ENCODE results near the gene UBE2E3. TPM values are rescaled to one million over a fixed set of nuclear protein-coding genes. Genes with fewer than 3 reads are reported as not detected.

Gene UBE2E3
- total RNA-seq, 3 donors from 2014 or later, result 48.3 to 63.6 (median 52.8) TPM

DNA sequence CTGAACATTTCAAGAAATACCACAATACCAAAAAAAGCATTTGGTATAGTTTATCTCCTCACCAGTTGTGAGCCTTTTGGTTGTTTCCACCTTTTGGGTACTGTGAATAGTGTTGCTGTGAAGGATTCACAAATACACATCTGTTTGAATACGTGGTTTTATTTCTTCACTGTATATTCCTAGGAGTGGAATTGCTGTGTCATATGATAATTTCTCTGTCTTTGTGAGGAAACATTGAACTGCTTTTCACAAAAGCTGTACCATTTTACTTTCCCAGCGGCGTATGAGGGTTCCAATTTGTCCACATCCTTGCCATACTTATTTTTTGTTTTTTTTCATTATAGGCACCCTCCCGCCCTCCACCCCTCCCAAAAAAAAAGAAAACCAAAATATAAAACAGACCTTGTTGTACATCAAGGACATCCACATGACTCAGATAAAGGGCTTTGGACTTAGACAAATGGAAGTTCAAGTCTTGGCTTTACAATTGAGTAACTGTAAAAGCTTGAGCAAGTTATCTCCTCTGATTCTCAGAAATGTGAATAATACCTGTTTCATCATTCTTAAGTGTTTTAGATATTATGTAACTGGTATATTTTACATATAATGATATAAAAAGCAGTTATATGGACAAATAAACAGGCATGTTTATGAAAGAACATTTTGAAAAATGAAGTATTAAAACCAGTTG lies 19.0 kb downstream of the UBE2E3 start:
- no peak for DNase-seq
- Histone ChIP-seq H3K4me3 (no peak overlapping the region), H3K9me3 (no peaks in the 10 kb centered on the region), H3K36me3 (ENCODE audit: low read depth) (no peaks in the 10 kb centered on the region), H3K4me1 (ENCODE audit: low read depth) (peaks cover 6% of the 10 kb centered on the region)
- TF ChIP-seq, protein P1, sequence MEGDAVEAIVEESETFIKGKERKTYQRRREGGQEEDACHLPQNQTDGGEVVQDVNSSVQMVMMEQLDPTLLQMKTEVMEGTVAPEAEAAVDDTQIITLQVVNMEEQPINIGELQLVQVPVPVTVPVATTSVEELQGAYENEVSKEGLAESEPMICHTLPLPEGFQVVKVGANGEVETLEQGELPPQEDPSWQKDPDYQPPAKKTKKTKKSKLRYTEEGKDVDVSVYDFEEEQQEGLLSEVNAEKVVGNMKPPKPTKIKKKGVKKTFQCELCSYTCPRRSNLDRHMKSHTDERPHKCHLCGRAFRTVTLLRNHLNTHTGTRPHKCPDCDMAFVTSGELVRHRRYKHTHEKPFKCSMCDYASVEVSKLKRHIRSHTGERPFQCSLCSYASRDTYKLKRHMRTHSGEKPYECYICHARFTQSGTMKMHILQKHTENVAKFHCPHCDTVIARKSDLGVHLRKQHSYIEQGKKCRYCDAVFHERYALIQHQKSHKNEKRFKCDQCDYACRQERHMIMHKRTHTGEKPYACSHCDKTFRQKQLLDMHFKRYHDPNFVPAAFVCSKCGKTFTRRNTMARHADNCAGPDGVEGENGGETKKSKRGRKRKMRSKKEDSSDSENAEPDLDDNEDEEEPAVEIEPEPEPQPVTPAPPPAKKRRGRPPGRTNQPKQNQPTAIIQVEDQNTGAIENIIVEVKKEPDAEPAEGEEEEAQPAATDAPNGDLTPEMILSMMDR (IDR thresholded peaks at IDR 0.05), result no peak
- no peak for ATAC-seq
- intact Hi-C loops (cut with DNase I, micrococcal nuclease), result no loop called here

DNA sequence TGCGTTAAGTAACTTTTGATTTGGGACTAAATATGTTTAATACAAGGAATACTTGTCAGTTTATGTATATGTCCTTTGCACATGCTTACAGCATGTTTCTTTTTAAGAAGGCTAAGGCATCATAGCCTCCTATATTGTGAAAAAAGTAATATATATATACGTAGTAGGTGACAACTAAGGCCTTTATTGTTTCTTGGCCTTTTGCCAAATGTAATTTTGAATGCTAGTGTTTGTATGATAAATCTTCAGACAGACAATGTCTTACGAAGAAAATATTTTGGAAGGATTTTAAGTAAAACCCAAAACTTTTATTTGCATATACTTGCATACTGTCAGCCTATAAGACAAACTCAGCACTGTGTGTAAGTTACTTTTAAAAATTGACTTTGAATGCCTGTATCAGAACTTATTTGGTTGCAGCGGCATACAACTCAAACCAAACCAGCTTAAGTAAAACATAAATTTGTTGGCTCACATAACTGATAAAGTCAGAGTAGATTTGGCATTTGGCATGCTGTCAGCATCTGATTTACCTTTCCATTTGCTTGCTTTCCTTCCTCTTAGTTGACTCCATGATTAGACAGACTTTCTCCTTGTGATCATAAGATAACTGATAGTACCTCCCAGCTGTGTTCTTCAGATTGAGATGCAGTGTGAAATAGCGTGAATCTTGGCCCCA lies 24.4 kb downstream of the UBE2E3 start:
- DNase-seq, result no peak
- no peak for ATAC-seq
- H3K4me3 ChIP-seq, result no peak overlapping the region

DNA sequence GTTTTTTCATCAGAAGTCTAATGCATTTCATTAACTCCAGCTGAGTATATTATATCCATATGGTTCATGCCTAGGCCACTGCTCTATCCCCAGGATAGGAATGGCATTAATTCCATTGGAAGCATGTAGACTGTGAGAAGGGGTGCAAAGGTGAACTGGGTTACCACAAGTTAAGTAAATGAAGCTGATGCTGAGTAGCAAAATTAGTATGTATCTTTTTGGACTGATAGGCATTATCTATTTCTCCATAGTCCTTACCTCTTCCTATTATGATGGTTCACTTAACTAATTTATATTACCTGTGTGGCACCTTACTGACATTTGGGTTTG lies 24.9 kb downstream of the UBE2E3 start:
- H3K9me3 ChIP-seq, result no peaks in the 10 kb centered on the region
- H3K4me3 ChIP-seq, result no peak overlapping the region
- peaks cover 6% of the 10 kb centered on the region for H3K4me1 ChIP-seq (ENCODE audit: low read depth)
- ATAC-seq (no peak), DNase-seq (no peak)
- intact Hi-C loops (cut with DNase I, micrococcal nuclease), result no loop called here
- TF ChIP-seq, protein P1 (IDR thresholded peaks at IDR 0.05), result no peak
- H3K36me3 ChIP-seq (ENCODE audit: low read depth), result no peaks in the 10 kb centered on the region

More for the DNA sequence above, 24.4 kb downstream of the UBE2E3 start:
- TF ChIP-seq, protein P1 (IDR thresholded peaks at IDR 0.05), result no peak
- no peaks in the 10 kb centered on the region for H3K9me3 ChIP-seq
- no peaks in the 10 kb centered on the region for H3K36me3 ChIP-seq (ENCODE audit: low read depth)
- peaks cover 6% of the 10 kb centered on the region for H3K4me1 ChIP-seq (ENCODE audit: low read depth)
- intact Hi-C loops (cut with DNase I, micrococcal nuclease), result no loop called here

DNA sequence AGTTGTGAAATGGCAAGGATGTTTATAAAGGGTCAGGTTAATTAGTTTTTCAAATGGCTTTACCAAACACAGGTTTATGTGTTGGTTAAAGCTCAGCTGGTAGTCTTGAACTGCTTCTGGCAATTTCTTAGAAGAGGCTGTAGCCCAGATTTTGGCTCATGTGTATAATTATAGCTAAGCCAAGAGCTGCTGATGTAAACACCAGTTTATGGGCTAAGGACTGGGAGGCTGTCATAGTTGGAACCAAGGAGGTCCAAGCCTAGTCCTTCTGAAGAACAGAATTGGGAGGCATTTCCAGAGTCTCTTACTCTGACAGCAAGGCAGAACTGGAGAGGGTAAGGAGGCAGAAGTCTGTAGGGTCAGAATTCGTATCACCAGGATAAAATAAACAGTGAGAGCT lies 25.4 kb downstream of the UBE2E3 start:
- Histone ChIP-seq H3K9me3 (no peaks in the 10 kb centered on the region), H3K4me3 (no peak overlapping the region), H3K36me3 (ENCODE audit: low read depth) (no peaks in the 10 kb centered on the region), H3K4me1 (ENCODE audit: low read depth) (peaks cover 6% of the 10 kb centered on the region)
- intact Hi-C loops (cut with DNase I, micrococcal nuclease), result no loop called here
- no peak for ATAC-seq
- TF ChIP-seq, protein P1 (IDR thresholded peaks at IDR 0.05), result no peak
- DNase-seq, result no peak

- intact Hi-C loops (cut with DNase I, micrococcal nuclease), result no loop called here
- Histone ChIP-seq H3K4me3 (no peak overlapping the region), H3K36me3 (ENCODE audit: low read depth) (no peaks in the 10 kb centered on the region), H3K4me1 (ENCODE audit: low read depth) (peaks cover 6% of the 10 kb centered on the region), H3K9me3 (no peaks in the 10 kb centered on the region)
- ATAC-seq, result no peak
- no peak for DNase-seq
- TF ChIP-seq, protein P1 (IDR thresholded peaks at IDR 0.05), result no peak
Observed at GRCh38 chr2:181007086-181007837, 26.9 kb downstream of the UBE2E3 start.

All from mucosa of descending colon (tissue), 3 donors.